Spleen (tissue), 11 donors: ENCODE data around the gene PEPD. TPM values are rescaled to one million over a fixed set of nuclear protein-coding genes. Genes with fewer than 3 reads are reported as not detected.
A peak's percentile ranks its signal among the peaks of the same experiment; 100 is the strongest.
"Not testable (repeated sequence)": the region's sequence is repeated elsewhere in the genome, so short reads cannot be mapped to it uniquely, and the experiment has no call there.

Experiments used
- DNase-seq: peaks from one replicate; pipeline ENCODE4 v3.0.0-alpha.2; 2020
- H3K27ac ChIP-seq, 8 donors: fragments of 200-600 bp; sonication (generic) in 7 of 8; 1 replicate in 4 of 8; 2 replicates in 4 of 8; pipeline versions ENCODE4 v1.5.0 to v1.8.0; 2016 to 2021; ENCODE audit warnings: inconsistent platforms in 4 of 8, mild to moderate bottlenecking in 4 of 8, moderate library complexity in 1 of 8
- H3K27me3 ChIP-seq, 7 donors: fragments of 200-600 bp; sonication (generic) in 6 of 7; replicated peaks in 1 of 7; 1 replicate in 4 of 7; 2 replicates in 3 of 7; pipeline versions ENCODE4 v1.5.0 to v1.8.0; 2016 to 2021; ENCODE audit warnings: inconsistent platforms in 3 of 7, mild to moderate bottlenecking in 1 of 7
- H3K36me3 ChIP-seq, 6 donors: fragments of 200-600 bp; sonication (generic) in 5 of 6; 1 replicate in 4 of 6; 2 replicates in 2 of 6; pipeline versions ENCODE4 v1.5.0 to v1.8.0; 2016 to 2021; ENCODE audit warnings: inconsistent platforms in 2 of 6
- H3K4me1 ChIP-seq, 6 donors: fragments of 200-600 bp; sonication (generic) in 5 of 6; 1 replicate in 3 of 6; 2 replicates in 3 of 6; pipeline versions ENCODE4 v1.5.0 to v1.8.0; 2016 to 2021; ENCODE audit warnings: inconsistent platforms in 3 of 6
- H3K4me3 ChIP-seq, 8 donors: fragments of 200-600 bp; sonication (generic) in 7 of 8; 1 replicate in 4 of 8; 2 replicates in 4 of 8; pipeline versions ENCODE4 v1.5.0 to v1.8.0; 2016 to 2021; ENCODE audit warnings: inconsistent platforms in 4 of 8, mild to moderate bottlenecking in 4 of 8, moderate library complexity in 2 of 8
- H3K9me3 ChIP-seq, 8 donors: fragments of 200-600 bp; sonication (generic) in 7 of 8; 1 replicate in 4 of 8; 2 replicates in 4 of 8; pipeline versions ENCODE4 v1.5.0 to v1.8.0; 2016 to 2021; ENCODE audit warnings: inconsistent platforms in 4 of 8
- CTCF ChIP-seq, 11 experiments: fragments of 200-600 bp in 7 of 11; fragments of 450-650 bp in 4 of 11; sonication (generic) in 4 of 11; IDR thresholded peaks in 8 of 11; conservative IDR thresholded peaks in 3 of 11; 1 replicate in 7 of 11; 2 replicates in 4 of 11; pipeline versions ENCODE4 v1.4.0 to v1.8.0; 2016 to 2021; ENCODE audit warnings: antibody characterized with exemption in 11 of 11, inconsistent platforms in 4 of 11, mild to moderate bottlenecking in 1 of 11
- POLR2A ChIP-seq, 3 donors: fragments of 450-650 bp; IDR thresholded peaks; one replicate each; pipeline ENCODE4 v1.5.1; 2017; ENCODE audit warnings: antibody characterized with exemption in 3 of 3, mild to moderate bottlenecking in 1 of 3
- POLR2AphosphoS5 ChIP-seq, 3 donors: sonication (generic); formaldehyde crosslinking; IDR thresholded peaks; one replicate each; pipeline ENCODE4 v1.5.1; 2017; ENCODE audit warnings: antibody characterized with exemption in 3 of 3
- WGBS, 5 donors: extraction: QIAGEN DNeasy Blood & Tissue Kit in 3 of 5; methylation state at CpG; one replicate each; pipeline versions ENCODE4 v1.1.5 to v1.1.7; 2013 to 2018; 5-methylcytosine and 5-hydroxymethylcytosine counted together
- intact Hi-C: fragments of 100-400 bp; cut with DNase I; formaldehyde crosslinking; loops from one replicate; pipeline ENCODE4 v1.15.0; 2023; ENCODE audit warnings: low total_unique reads
- polyA plus RNA-seq, 3 donors: library from polyadenylated mRNA; stranded (reverse); fragments of 200-250 nt; gene quantifications; one replicate each; pipeline ENCODE4 v1.2.1, GENCODE V29; 2013
- total RNA-seq, 7 donors: library from RNA; depleted of rRNA in 3 of 7; stranded (reverse); fragments of >200 nt in 3 of 7; fragmentation: NEBNext Ultra II Directional in 4 of 7; extraction: Animal tissue kit (Norgen Biotek cat#: 25700) in 4 of 7; gene quantifications; one replicate each; pipeline versions ENCODE4 v1.1.0 to v1.2.1, GENCODE V29; 2016 to 2021
- donor health status: healthy with polysubstance abuse.
- donor health status: DM: no; HTN: no; CAD: no; lungs with moderate emphysema.
- donor health status: DM: no; HTN: no; CAD: no.
- donor health status: Bipolar disorder and iron deficiency.
- donor health status: healthy.
- donor health status: DM: no; HTN: no; CAD: no.
- donor health status: DM: yes; HTN: yes; CAD: no.

PEPD gene
- total and polyA plus RNA-seq, 10 donors, result 38.4 to 98.3 (median 69.8) TPM

GRCh38 chr19:33564836-33565338, 43.3 kb upstream of the PEPD start:
- Histone ChIP-seq H3K9me3 (no peaks in the 10 kb centered on the region), H3K27me3 (peaks cover 0 to 52% (median 0%) of the 10 kb centered on the region in 7 donors), H3K27ac (no peak overlapping the region), H3K36me3 (no peaks in the 10 kb centered on the region), H3K4me1 (no peaks in the 10 kb centered on the region), H3K4me3 (no peak overlapping the region)
- 62 to 75% (median 69%) methylated on average over 5 to 6 of the region's 6 CpGs for WGBS, 5 donors
- DNase-seq, result no peak
- intact Hi-C loops, result no loop called here
- TF ChIP-seq POLR2A (IDR thresholded peaks at IDR 0.05) (no peak), POLR2AphosphoS5 (IDR thresholded peaks at IDR 0.05) (no peak), CTCF (IDR thresholded peaks at IDR 0.05 in 8 of 11, conservative IDR thresholded peaks at IDR 0.05 in 3 of 11) (no peak)

- Histone ChIP-seq H3K27me3 (peaks cover 0 to 33% (median 0%) of the 10 kb centered on the region in 7 donors), H3K4me3 (no peak overlapping the region), H3K4me1 (no peaks in the 10 kb centered on the region), H3K9me3 (no peaks in the 10 kb centered on the region), H3K27ac (no peak overlapping the region), H3K36me3 (no peaks in the 10 kb centered on the region)
- 83 to 88% (median 84%) methylated on average over 3 to 7 of the region's 7 CpGs for WGBS, 5 donors
- TF ChIP-seq POLR2A (IDR thresholded peaks at IDR 0.05) (no peak), POLR2AphosphoS5 (IDR thresholded peaks at IDR 0.05) (no peak), CTCF (IDR thresholded peaks at IDR 0.05 in 8 of 11, conservative IDR thresholded peaks at IDR 0.05 in 3 of 11) (no peak)
- intact Hi-C loops, result no loop called here
- DNase-seq, result peak; percentile 64
Observed at GRCh38 chr19:33562636-33563035, 41.0 kb upstream of the PEPD start.

- peaks cover 0 to 27% (median 0%) of the 10 kb centered on the region in 7 donors for H3K27me3 ChIP-seq
- 82 to 89% (median 85%) methylated on average over 5 of the region's 5 CpGs for WGBS, 5 donors
- H3K4me1 ChIP-seq, intact Hi-C loops, H3K4me3 ChIP-seq, H3K27ac ChIP-seq, H3K36me3 ChIP-seq, H3K9me3 ChIP-seq: not testable (repeated sequence)
- DNase-seq, result peak; percentile 12
Observed at GRCh38 chr19:33561666-33562065, 40.1 kb upstream of the PEPD start.

GRCh38 chr19:33561261-33561660, 39.7 kb upstream of the PEPD start:
- TF ChIP-seq POLR2AphosphoS5 (IDR thresholded peaks at IDR 0.05) (no peak), CTCF (IDR thresholded peaks at IDR 0.05 in 8 of 11, conservative IDR thresholded peaks at IDR 0.05 in 3 of 11) (no peak), POLR2A (IDR thresholded peaks at IDR 0.05) (no peak)
- 72 to 87% (median 79%) methylated on average over 6 of the region's 6 CpGs for WGBS, 5 donors
- H3K9me3 ChIP-seq, result no peaks in the 10 kb centered on the region

GRCh38 chr19:33559996-33560395, 38.4 kb upstream of the PEPD start:
- TF ChIP-seq CTCF (IDR thresholded peaks at IDR 0.05 in 8 of 11, conservative IDR thresholded peaks at IDR 0.05 in 3 of 11) (no peak), POLR2A (IDR thresholded peaks at IDR 0.05) (no peak), POLR2AphosphoS5 (IDR thresholded peaks at IDR 0.05) (no peak)
- DNase-seq, result peak; percentile 50
- Histone ChIP-seq H3K27ac (no peak overlapping the region), H3K27me3 (peaks cover 0 to 28% (median 0%) of the 10 kb centered on the region in 7 donors), H3K4me1 (no peaks in the 10 kb centered on the region), H3K4me3 (no peak overlapping the region), H3K9me3 (no peaks in the 10 kb centered on the region), H3K36me3 (no peaks in the 10 kb centered on the region)
- intact Hi-C loops, result no loop called here
- 87 to 93% (median 88%) methylated on average over 8 of the region's 8 CpGs for WGBS, 5 donors

More at GRCh38 chr19:33561261-33561660, 39.7 kb upstream of the PEPD start:
- no peak for DNase-seq
- H3K4me3 ChIP-seq, result no peak overlapping the region
- H3K4me1 ChIP-seq, result no peaks in the 10 kb centered on the region
- intact Hi-C loops, result no loop called here
- H3K27me3 ChIP-seq, result peaks cover 0 to 27% (median 0%) of the 10 kb centered on the region in 7 donors
- H3K27ac ChIP-seq, result no peak overlapping the region
- no peaks in the 10 kb centered on the region for H3K36me3 ChIP-seq
